Measurements from ENCODE around the gene RNGTT. TPM values are rescaled to one million over a fixed set of nuclear protein-coding genes. Genes with fewer than 3 reads are reported as not detected.

Gene RNGTT
- total and polyA plus RNA-seq, 12 donors = 2.6 to 29.6 (median 14.2) TPM

DNA sequence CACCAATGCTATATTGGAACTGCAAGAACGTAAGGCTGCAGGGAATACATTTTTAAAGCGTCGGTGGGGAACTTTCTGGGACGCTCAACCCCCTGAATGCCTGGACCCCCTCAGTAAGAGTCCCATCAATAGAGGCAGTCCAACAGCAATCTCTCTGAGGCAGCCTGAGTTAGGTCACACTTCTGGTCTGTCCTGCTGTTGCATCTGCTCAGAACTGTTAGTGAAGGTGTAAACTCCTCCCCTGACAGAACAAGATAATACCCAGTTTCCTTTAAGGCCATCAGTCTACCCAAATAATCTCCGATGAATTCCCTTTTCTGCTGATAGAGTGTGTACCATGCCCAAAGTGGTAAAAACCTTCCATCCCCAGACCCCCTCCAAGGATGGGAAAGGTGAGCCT is 1.1 kb upstream of the RNGTT start:
- Histone ChIP-seq H3K27me3 (no peaks in the 10 kb centered on the region), H3K27ac (no peak overlapping the region), H3K4me1 (replicated peaks in 1 of 2) (peaks cover 8 to 20% of the 10 kb centered on the region in 2 donors), H3K36me3 (replicated peaks in 1 of 2) (no peaks in the 10 kb centered on the region), H3K9me3 (replicated peaks in 1 of 3) (peaks cover 0 to 9% (median 0%) of the 10 kb centered on the region in 3 donors), H3K4me3 (peak overlapping the region in 1 of 4 donors; percentile 92)
- intact Hi-C loops (cut with DNase I) = no loop called here
- DNase-seq = no peak
- WGBS, 4 donors = 69 to 78% (median 73%) methylated on average over 5 of the region's 5 CpGs
- TF ChIP-seq, protein P1, sequence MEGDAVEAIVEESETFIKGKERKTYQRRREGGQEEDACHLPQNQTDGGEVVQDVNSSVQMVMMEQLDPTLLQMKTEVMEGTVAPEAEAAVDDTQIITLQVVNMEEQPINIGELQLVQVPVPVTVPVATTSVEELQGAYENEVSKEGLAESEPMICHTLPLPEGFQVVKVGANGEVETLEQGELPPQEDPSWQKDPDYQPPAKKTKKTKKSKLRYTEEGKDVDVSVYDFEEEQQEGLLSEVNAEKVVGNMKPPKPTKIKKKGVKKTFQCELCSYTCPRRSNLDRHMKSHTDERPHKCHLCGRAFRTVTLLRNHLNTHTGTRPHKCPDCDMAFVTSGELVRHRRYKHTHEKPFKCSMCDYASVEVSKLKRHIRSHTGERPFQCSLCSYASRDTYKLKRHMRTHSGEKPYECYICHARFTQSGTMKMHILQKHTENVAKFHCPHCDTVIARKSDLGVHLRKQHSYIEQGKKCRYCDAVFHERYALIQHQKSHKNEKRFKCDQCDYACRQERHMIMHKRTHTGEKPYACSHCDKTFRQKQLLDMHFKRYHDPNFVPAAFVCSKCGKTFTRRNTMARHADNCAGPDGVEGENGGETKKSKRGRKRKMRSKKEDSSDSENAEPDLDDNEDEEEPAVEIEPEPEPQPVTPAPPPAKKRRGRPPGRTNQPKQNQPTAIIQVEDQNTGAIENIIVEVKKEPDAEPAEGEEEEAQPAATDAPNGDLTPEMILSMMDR (IDR thresholded peaks at IDR 0.05) = no peak
- no peak for TF ChIP-seq POLR2A (IDR thresholded peaks at IDR 0.05)

DNA sequence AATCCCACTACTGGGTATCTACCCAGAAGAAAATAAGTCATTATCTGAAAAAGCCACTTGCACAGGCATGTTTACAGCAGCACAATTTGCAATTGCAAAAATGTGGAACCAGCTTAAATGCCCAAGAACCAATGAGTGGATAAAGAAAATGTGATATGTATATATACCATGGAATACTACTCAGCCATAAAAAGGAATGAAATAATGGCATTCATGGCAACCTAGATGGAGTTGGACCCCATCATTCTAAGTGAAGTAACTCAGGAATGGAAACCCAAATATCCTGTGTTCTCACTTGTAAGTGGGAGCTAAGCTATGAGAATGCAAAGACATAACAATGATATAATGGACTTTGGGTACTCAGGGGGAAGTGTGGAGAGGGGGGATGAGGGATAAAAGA is 4.6 kb downstream of the RNGTT start:
- DNase-seq = no peak
- no peaks in the 10 kb centered on the region for H3K27me3 ChIP-seq
- intact Hi-C loops (cut with DNase I) = no loop called here

DNA sequence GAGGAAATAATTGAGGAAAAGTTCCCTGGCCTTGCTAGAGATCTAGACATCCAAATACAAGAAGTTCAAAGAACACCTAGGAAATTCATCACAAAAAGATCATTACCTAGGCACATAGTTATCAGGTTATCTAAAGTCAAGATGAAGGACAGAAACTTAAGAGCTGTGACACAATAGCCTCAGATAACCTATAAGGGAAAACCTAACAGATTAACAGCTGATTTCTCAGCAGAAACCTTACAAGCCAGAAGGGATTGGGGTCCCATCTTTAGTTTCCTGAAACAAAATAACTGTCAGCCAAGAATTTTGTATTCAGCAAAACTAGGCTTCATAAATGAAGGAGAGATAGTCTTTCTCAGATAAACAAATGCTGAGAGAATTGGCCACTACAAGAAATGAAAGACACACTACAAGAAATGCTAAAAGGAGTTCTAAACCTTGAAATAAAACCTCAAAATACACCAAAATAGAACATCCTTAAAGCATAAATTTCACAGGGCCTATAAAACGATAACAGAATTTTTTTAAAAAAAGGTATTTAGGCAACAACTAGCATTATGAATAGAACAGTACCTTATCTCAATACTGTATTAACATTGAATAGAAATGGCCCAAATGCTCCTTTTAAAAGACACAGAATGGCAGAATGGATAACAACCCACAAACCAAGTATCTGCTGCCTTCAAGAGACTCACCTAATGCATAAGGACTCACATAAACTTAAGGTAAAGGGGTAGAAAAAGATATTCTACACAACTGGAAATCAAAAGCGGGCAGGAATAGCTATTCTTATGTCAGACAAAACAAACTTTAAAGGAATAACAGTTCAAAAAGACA is 9.7 kb downstream of the RNGTT start:
- H3K27ac ChIP-seq = no peak overlapping the region
- no peak overlapping the region for H3K4me3 ChIP-seq
- H3K4me1 ChIP-seq (replicated peaks in 1 of 2) = no peaks in the 10 kb centered on the region
- no peak for DNase-seq
- 95 to 98% (median 97%) methylated on average over 2 of the region's 2 CpGs for WGBS, 4 donors
- H3K27me3 ChIP-seq = no peaks in the 10 kb centered on the region
- no peak for TF ChIP-seq POLR2A (IDR thresholded peaks at IDR 0.05)
- TF ChIP-seq, protein P1 (IDR thresholded peaks at IDR 0.05) = no peak
- peaks cover 0 to 6% (median 0%) of the 10 kb centered on the region in 3 donors for H3K9me3 ChIP-seq (replicated peaks in 1 of 3)
- H3K36me3 ChIP-seq (replicated peaks in 1 of 2) = no peaks in the 10 kb centered on the region
- intact Hi-C loops (cut with DNase I) = no loop called here

More for the DNA sequence above, 4.6 kb downstream of the RNGTT start:
- H3K36me3 ChIP-seq (replicated peaks in 1 of 2) = no peaks in the 10 kb centered on the region
- no peaks in the 10 kb centered on the region for H3K9me3 ChIP-seq (replicated peaks in 1 of 3)
- no peak for TF ChIP-seq POLR2A (IDR thresholded peaks at IDR 0.05)
- TF ChIP-seq, protein P1 (IDR thresholded peaks at IDR 0.05) = no peak
- no peak overlapping the region for H3K27ac ChIP-seq
- H3K4me1 ChIP-seq (replicated peaks in 1 of 2) = peaks cover 8 to 12% of the 10 kb centered on the region in 2 donors
- no peak overlapping the region for H3K4me3 ChIP-seq

DNA sequence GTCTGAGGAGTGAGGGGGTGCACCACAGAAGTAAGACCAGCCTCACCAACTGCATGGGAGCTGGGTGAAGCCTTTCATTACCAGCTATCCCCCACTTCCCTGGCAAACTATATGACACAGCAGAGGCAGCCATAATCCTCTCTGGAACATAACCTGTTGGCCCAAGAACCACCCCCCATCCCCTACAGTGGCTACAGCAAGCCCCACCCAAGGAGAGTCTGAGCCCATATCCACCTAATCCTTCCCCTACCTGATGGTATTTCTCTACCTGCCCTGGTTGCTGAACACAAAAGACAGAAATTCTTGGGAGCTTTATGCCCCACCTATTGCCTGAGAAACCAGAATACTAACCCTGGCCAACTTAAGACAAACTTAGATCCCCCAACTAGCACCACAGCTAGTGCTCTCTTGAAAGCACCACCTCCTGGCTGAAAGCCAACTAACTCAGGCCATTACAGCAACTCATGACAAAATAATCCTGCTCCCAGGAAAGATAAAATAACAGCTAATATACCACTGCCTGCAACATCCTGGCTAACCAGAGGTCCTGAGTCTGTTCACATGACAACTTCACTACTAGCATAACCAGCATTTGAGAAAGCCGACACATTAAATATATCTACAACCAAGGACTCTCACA is 11.2 kb downstream of the RNGTT start:
- 86 to 100% (median 100%) methylated on average over 1 of the region's 1 CpG; no CpG with 5 or more reads in 1 of the 4 donors for WGBS, 4 donors
- H3K4me3 ChIP-seq = no peak overlapping the region
- DNase-seq = no peak
- no peaks in the 10 kb centered on the region for H3K4me1 ChIP-seq (replicated peaks in 1 of 2)
- intact Hi-C loops (cut with DNase I) = no loop called here
- no peak overlapping the region for H3K27ac ChIP-seq
- peaks cover 0 to 6% (median 0%) of the 10 kb centered on the region in 3 donors for H3K9me3 ChIP-seq (replicated peaks in 1 of 3)
- no peak for TF ChIP-seq POLR2A (IDR thresholded peaks at IDR 0.05)
- TF ChIP-seq, protein P1 (IDR thresholded peaks at IDR 0.05) = no peak
- H3K27me3 ChIP-seq = no peaks in the 10 kb centered on the region
- no peaks in the 10 kb centered on the region for H3K36me3 ChIP-seq (replicated peaks in 1 of 2)
